NB4 (cell line): Measurements from ENCODE around the gene KCNT2.

ENCODE experiments used
- DNase-seq: peaks from one replicate; pipeline ENCODE4 v3.0.0; 2010; ENCODE audit warnings: low read depth
- H3K4me3 ChIP-seq: one replicate; pipeline ENCODE4 v1.5.1; 2011; ENCODE audit warnings: mild to moderate bottlenecking, low read depth, low read length, moderate library complexity
- CTCF ChIP-seq: IDR thresholded peaks from one replicate; pipeline ENCODE4 v1.5.1; 2012; ENCODE audit warnings: low read depth, low read length
- MAX ChIP-seq: IDR thresholded peaks from 2 replicates; pipeline ENCODE4 v1.6.1; 2011; ENCODE audit warnings: low read depth, low read length
- MYC ChIP-seq: IDR thresholded peaks from 2 replicates; pipeline ENCODE4 v1.6.1; 2011; ENCODE audit warnings: low read depth, low read length
- POLR2A ChIP-seq: IDR thresholded peaks from 2 replicates; pipeline ENCODE4 v1.6.1; 2011; ENCODE audit warnings: mild to moderate bottlenecking; ENCODE audit not compliant: insufficient read length; ENCODE audit errors: extremely low read depth

Gene KCNT2

GRCh38 chr1:196306421-196306820, 301.8 kb downstream of the KCNT2 start:
- no peak for TF ChIP-seq CTCF
- TF ChIP-seq POLR2A = no peak
- TF ChIP-seq MYC = no peak
- no peak for TF ChIP-seq MAX
- H3K4me3 ChIP-seq = no peak overlapping the region
- DNase-seq = no peak

GRCh38 chr1:196305216-196305615, 303.0 kb downstream of the KCNT2 start:
- TF ChIP-seq CTCF (no peak), POLR2A (no peak), MAX (no peak), MYC (no peak)
- no peak overlapping the region for H3K4me3 ChIP-seq
- DNase-seq = no peak

GRCh38 chr1:196302981-196303380, 305.3 kb downstream of the KCNT2 start:
- no peak overlapping the region for H3K4me3 ChIP-seq
- TF ChIP-seq MAX = no peak
- TF ChIP-seq POLR2A = no peak
- TF ChIP-seq CTCF = no peak
- TF ChIP-seq MYC = no peak
- no peak for DNase-seq

GRCh38 chr1:196302420-196302819, 305.8 kb downstream of the KCNT2 start:
- no peak for DNase-seq
- no peak overlapping the region for H3K4me3 ChIP-seq
- TF ChIP-seq MAX (no peak), MYC (no peak), POLR2A (no peak), CTCF (no peak)

- no peak overlapping the region for H3K4me3 ChIP-seq
- TF ChIP-seq CTCF (no peak), MYC (no peak), POLR2A (no peak), MAX (no peak)
- no peak for DNase-seq
Measured at GRCh38 chr1:196295766-196296165, 312.5 kb downstream of the KCNT2 start.

GRCh38 chr1:196278816-196279215, 329.4 kb downstream of the KCNT2 start:
- no peak for TF ChIP-seq MAX
- no peak for TF ChIP-seq POLR2A
- no peak for TF ChIP-seq MYC
- no peak for TF ChIP-seq CTCF
- H3K4me3 ChIP-seq = no peak overlapping the region
- no peak for DNase-seq
